ENCODE data around the gene RPTOR. TPM values are rescaled to one million over a fixed set of nuclear protein-coding genes. Genes with fewer than 3 reads are reported as not detected.

The RPTOR gene
- polyA plus RNA-seq, 1 of the 3 experiments (the other 2 are of a cell fraction): 14.9 TPM

DNA sequence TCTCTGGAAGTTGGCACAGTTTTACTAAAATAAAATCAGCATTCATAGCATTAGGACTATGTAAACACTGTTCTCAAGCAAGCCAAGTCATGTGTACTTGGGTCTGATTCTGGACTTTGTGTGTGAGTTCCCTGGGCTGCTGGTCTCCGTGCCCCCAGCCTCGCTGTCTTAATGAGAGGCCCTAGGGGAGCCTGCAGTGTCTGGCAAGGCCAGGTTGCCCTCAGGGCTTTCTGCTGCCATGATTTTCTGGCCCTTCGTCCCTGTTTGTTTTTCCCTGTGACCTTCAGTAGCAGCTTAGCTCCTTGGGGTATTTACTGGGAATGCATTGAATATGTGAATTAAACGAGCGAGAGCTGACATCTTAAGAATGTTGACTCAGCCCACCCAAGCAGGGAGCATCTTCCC, 161.8 kb downstream of the RPTOR start:
- no peak overlapping the region for H3K9ac ChIP-seq
- H3K4me3 ChIP-seq (ENCODE audit: low read depth in 2 of 2, low read length in 1 of 2): no peak overlapping the region
- no peak for DNase-seq
- peaks cover 5% of the 10 kb centered on the region; the same call in 1 of the 2 replicates for H3K79me2 ChIP-seq (ENCODE audit: insufficient read depth)
- 88% methylated on average over 5 of the region's 5 CpGs for WGBS (ENCODE audit: low lambda C conversion rate)
- H2AFZ ChIP-seq (ENCODE audit: low read depth): no peak overlapping the region
- no peaks in the 10 kb centered on the region for H3K27me3 ChIP-seq (ENCODE audit: insufficient read depth)
- ChIA-PET CTCF (interaction anchor here (1.0 to 1.2 kb wide), 2 partner anchors 121 to 131 kb away, joined by 3 to 4 read pairs; no protein-coding TSS in a partner anchor), POLR2A (no interaction called here)
- peaks cover 0 to 5% of the 10 kb centered on the region in 2 experiments for H3K36me3 ChIP-seq (replicated peaks in 1 of 2; ENCODE audit: control insufficient read depth in 1 of 2, insufficient read depth in 2 of 2, low read length in 1 of 2)
- H3K9me2 ChIP-seq: no peaks in the 10 kb centered on the region
- H3K9me3 ChIP-seq: no peaks in the 10 kb centered on the region
- no peak overlapping the region; a peak in 1 of 4 replicates for H3K27ac ChIP-seq (ENCODE audit: low read depth in 2 of 2, low read length in 1 of 2)
- no peaks in the 10 kb centered on the region for H3F3A ChIP-seq (replicated peaks; ENCODE audit: insufficient read depth)
- no peak overlapping the region for H3K4me2 ChIP-seq
- peaks cover 0 to 14% of the 10 kb centered on the region in 2 experiments; a peak in 1 of 4 replicates for H3K4me1 ChIP-seq (ENCODE audit: control insufficient read depth in 1 of 2, insufficient read depth in 2 of 2, low read depth in 1 of 2, low read length in 1 of 2)
- no peak for TF ChIP-seq FOXM1 (IDR thresholded peaks at IDR 0.05; ENCODE audit: low read depth)
- TF ChIP-seq, protein P1, sequence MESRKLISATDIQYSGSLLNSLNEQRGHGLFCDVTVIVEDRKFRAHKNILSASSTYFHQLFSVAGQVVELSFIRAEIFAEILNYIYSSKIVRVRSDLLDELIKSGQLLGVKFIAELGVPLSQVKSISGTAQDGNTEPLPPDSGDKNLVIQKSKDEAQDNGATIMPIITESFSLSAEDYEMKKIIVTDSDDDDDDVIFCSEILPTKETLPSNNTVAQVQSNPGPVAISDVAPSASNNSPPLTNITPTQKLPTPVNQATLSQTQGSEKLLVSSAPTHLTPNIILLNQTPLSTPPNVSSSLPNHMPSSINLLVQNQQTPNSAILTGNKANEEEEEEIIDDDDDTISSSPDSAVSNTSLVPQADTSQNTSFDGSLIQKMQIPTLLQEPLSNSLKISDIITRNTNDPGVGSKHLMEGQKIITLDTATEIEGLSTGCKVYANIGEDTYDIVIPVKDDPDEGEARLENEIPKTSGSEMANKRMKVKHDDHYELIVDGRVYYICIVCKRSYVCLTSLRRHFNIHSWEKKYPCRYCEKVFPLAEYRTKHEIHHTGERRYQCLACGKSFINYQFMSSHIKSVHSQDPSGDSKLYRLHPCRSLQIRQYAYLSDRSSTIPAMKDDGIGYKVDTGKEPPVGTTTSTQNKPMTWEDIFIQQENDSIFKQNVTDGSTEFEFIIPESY (IDR thresholded peaks at IDR 0.05; ENCODE audit: borderline replicate concordance, low read depth): no peak
- H4K20me1 ChIP-seq (ENCODE audit: insufficient read depth): peaks cover 9% of the 10 kb centered on the region; the same call in 1 of the 2 replicates

DNA sequence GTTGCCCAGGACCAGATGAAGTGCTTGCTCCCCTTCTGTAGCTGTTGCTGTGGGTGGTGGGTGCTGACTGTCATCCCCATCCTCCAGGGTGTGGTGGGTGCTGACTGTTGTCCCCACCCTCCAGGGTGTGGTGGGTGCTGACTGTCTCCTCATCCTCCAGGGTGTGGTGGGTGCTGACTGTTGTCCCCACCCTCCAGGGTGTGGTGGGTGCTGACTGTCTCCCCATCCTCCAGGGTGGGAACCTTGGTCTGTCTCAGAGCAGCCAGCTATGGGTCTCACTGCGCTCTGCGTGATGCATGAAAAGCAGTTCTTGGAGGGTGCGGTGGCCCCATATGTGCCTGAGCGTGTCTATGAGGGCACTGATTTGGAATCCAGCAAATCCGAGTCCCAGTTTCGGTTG, 163.8 kb downstream of the RPTOR start:
- Histone ChIP-seq H3F3A (replicated peaks; ENCODE audit: insufficient read depth) (no peaks in the 10 kb centered on the region), H3K4me2 (no peak overlapping the region), H3K4me1 (ENCODE audit: control insufficient read depth in 1 of 2, insufficient read depth in 2 of 2, low read depth in 1 of 2, low read length in 1 of 2) (peaks cover 0 to 8% of the 10 kb centered on the region in 2 experiments; a peak in 1 of 4 replicates), H3K9me3 (no peaks in the 10 kb centered on the region), H3K4me3 (ENCODE audit: low read depth in 2 of 2, low read length in 1 of 2) (no peak overlapping the region), H3K27me3 (ENCODE audit: insufficient read depth) (no peaks in the 10 kb centered on the region), H3K79me2 (ENCODE audit: insufficient read depth) (peaks cover 18% of the 10 kb centered on the region), H4K20me1 (ENCODE audit: insufficient read depth) (peaks cover 6% of the 10 kb centered on the region; the same call in 1 of the 2 replicates), H3K9me2 (no peaks in the 10 kb centered on the region), H3K27ac (ENCODE audit: low read depth in 2 of 2, low read length in 1 of 2) (no peak overlapping the region), H3K9ac (no peak overlapping the region), H3K36me3 (replicated peaks in 1 of 2; ENCODE audit: control insufficient read depth in 1 of 2, insufficient read depth in 2 of 2, low read length in 1 of 2) (peaks cover 4 to 5% of the 10 kb centered on the region in 2 experiments), H2AFZ (ENCODE audit: low read depth) (no peak overlapping the region)
- CTCF ChIA-PET: interaction anchor here (1.3 to 1.4 kb wide), 2 partner anchors 13 to 15 kb away, joined by 3 read pairs; no protein-coding TSS in a partner anchor
- 89% methylated on average over 6 of the region's 6 CpGs for WGBS (ENCODE audit: low lambda C conversion rate)
- no peak for DNase-seq
- POLR2A ChIA-PET: no interaction called here
- TF ChIP-seq NRF1 (IDR thresholded peaks at IDR 0.05; ENCODE audit: low read depth, low read length) (no peak), TCF12 (IDR thresholded peaks at IDR 0.05) (no peak), GATA2 (CRISPR knock-in tag; IDR thresholded peaks at IDR 0.05) (no peak), EZH2phosphoT487 (IDR thresholded peaks at IDR 0.05; ENCODE audit: borderline replicate concordance, low read depth) (no peak), MEF2A (IDR thresholded peaks at IDR 0.05; ENCODE audit: borderline replicate concordance, low read depth) (no peak), CHD2 (IDR thresholded peaks at IDR 0.05; ENCODE audit: low read length, partially characterized antibody) (no peak), SIN3A (IDR thresholded peaks at IDR 0.05; ENCODE audit: borderline replicate concordance, low read depth, low read length) (no peak), MXI1 (IDR thresholded peaks at IDR 0.05; ENCODE audit: low read depth, low read length) (no peak), SMC3 (IDR thresholded peaks at IDR 0.05; ENCODE audit: low read depth, low read length) (no peak), FOXJ3 (CRISPR knock-in tag; IDR thresholded peaks at IDR 0.05) (no peak), RAD21 (IDR thresholded peaks at IDR 0.05; ENCODE audit: low read length) (no peak), ELF1 (IDR thresholded peaks at IDR 0.05) (no peak), JUND (IDR thresholded peaks at IDR 0.05) (no peak), FOXM1 (IDR thresholded peaks at IDR 0.05; ENCODE audit: low read depth) (no peak)
- TF ChIP-seq, protein P2, sequence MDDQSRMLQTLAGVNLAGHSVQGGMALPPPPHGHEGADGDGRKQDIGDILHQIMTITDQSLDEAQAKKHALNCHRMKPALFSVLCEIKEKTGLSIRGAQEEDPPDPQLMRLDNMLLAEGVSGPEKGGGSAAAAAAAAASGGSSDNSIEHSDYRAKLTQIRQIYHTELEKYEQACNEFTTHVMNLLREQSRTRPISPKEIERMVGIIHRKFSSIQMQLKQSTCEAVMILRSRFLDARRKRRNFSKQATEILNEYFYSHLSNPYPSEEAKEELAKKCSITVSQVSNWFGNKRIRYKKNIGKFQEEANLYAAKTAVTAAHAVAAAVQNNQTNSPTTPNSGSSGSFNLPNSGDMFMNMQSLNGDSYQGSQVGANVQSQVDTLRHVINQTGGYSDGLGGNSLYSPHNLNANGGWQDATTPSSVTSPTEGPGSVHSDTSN (IDR thresholded peaks at IDR 0.05): no peak
- TF ChIP-seq, protein P3, sequence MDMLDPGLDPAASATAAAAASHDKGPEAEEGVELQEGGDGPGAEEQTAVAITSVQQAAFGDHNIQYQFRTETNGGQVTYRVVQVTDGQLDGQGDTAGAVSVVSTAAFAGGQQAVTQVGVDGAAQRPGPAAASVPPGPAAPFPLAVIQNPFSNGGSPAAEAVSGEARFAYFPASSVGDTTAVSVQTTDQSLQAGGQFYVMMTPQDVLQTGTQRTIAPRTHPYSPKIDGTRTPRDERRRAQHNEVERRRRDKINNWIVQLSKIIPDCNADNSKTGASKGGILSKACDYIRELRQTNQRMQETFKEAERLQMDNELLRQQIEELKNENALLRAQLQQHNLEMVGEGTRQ (IDR thresholded peaks at IDR 0.05; ENCODE audit: borderline replicate concordance, low read depth, low read length): no peak
- TF ChIP-seq, protein P4, sequence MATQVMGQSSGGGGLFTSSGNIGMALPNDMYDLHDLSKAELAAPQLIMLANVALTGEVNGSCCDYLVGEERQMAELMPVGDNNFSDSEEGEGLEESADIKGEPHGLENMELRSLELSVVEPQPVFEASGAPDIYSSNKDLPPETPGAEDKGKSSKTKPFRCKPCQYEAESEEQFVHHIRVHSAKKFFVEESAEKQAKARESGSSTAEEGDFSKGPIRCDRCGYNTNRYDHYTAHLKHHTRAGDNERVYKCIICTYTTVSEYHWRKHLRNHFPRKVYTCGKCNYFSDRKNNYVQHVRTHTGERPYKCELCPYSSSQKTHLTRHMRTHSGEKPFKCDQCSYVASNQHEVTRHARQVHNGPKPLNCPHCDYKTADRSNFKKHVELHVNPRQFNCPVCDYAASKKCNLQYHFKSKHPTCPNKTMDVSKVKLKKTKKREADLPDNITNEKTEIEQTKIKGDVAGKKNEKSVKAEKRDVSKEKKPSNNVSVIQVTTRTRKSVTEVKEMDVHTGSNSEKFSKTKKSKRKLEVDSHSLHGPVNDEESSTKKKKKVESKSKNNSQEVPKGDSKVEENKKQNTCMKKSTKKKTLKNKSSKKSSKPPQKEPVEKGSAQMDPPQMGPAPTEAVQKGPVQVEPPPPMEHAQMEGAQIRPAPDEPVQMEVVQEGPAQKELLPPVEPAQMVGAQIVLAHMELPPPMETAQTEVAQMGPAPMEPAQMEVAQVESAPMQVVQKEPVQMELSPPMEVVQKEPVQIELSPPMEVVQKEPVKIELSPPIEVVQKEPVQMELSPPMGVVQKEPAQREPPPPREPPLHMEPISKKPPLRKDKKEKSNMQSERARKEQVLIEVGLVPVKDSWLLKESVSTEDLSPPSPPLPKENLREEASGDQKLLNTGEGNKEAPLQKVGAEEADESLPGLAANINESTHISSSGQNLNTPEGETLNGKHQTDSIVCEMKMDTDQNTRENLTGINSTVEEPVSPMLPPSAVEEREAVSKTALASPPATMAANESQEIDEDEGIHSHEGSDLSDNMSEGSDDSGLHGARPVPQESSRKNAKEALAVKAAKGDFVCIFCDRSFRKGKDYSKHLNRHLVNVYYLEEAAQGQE (IDR thresholded peaks at IDR 0.05; ENCODE audit: low read depth, low read length): no peak
- TF ChIP-seq, protein P5, sequence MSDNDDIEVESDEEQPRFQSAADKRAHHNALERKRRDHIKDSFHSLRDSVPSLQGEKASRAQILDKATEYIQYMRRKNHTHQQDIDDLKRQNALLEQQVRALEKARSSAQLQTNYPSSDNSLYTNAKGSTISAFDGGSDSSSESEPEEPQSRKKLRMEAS (IDR thresholded peaks at IDR 0.05; ENCODE audit: low read depth): no peak
